Stomach (tissue), 9 donors: ENCODE measurements around the gene BRMS1. TPM values are rescaled to one million over a fixed set of nuclear protein-coding genes. Genes with fewer than 3 reads are reported as not detected.

Source experiments
- DNase-seq, 2 donors: peaks; one replicate each; pipeline versions ENCODE4 v3.0.0 to v3.0.0-alpha.2; 2013 to 2019
- H3K27ac ChIP-seq, 5 donors: fragments of 200-600 bp in 4 of 5; sonication (generic) in 4 of 5; one replicate each; pipeline ENCODE4 v1.5.1; 2013 to 2019; ENCODE audit warnings: mild to moderate bottlenecking in 1 of 5, moderate library complexity in 1 of 5
- H3K27me3 ChIP-seq, 3 donors: fragments of 200-600 bp; sonication (generic); one replicate each; pipeline ENCODE4 v1.5.1; 2017 to 2019; ENCODE audit warnings: mixed run types in 1 of 3
- H3K36me3 ChIP-seq, 4 donors: fragments of 200-600 bp; sonication (generic); 1 replicate in 3 of 4; 2 replicates in 1 of 4; pipeline ENCODE4 v1.5.1; 2016 to 2019
- H3K4me1 ChIP-seq, 4 donors: fragments of 200-600 bp; sonication (generic); one replicate each; pipeline ENCODE4 v1.5.1; 2016 to 2019
- H3K4me3 ChIP-seq, 4 donors: fragments of 200-600 bp; sonication (generic) in 3 of 4; one replicate each; pipeline ENCODE4 v1.5.1; 2016 to 2019; ENCODE audit warnings: mild to moderate bottlenecking in 1 of 4
- H3K9me3 ChIP-seq, 4 donors: fragments of 200-600 bp; sonication (generic); one replicate each; pipeline ENCODE4 v1.5.1; 2016 to 2019
- CTCF ChIP-seq, 7 experiments: fragments of 450-650 bp in 4 of 7; fragments of 200-600 bp in 3 of 7; sonication (generic) in 3 of 7; IDR thresholded peaks; one replicate each; pipeline ENCODE4 v1.5.1; 2016 to 2019; ENCODE audit warnings: antibody characterized with exemption in 7 of 7, control low read depth in 2 of 7, mild to moderate bottlenecking in 1 of 7
- EP300 ChIP-seq: sonication (generic); formaldehyde crosslinking; IDR thresholded peaks from one replicate; pipeline ENCODE4 v1.6.1; 2017; ENCODE audit warnings: antibody characterized with exemption
- POLR2A ChIP-seq, 4 donors: fragments of 450-650 bp; IDR thresholded peaks; one replicate each; pipeline ENCODE4 v1.6.1; 2016; ENCODE audit warnings: antibody characterized with exemption in 4 of 4, control low read depth in 2 of 4, mild to moderate bottlenecking in 1 of 4, moderate library complexity in 1 of 4
- POLR2AphosphoS5 ChIP-seq, 3 donors: sonication (generic); formaldehyde crosslinking; IDR thresholded peaks; one replicate each; pipeline ENCODE4 v1.6.1; 2016; ENCODE audit warnings: antibody characterized with exemption in 3 of 3
- WGBS, 5 donors: extraction: QIAGEN DNeasy Blood & Tissue Kit in 3 of 5; methylation state at CpG; one replicate each; pipeline versions ENCODE4 v1.1.5 to v1.1.7; 2013 to 2018; 5-methylcytosine and 5-hydroxymethylcytosine counted together
- intact Hi-C: fragments of 100-400 bp; cut with DNase I; formaldehyde crosslinking; loops from one replicate; pipeline ENCODE4 v1.15.1; 2023; ENCODE audit warnings: low total_unique reads
- polyA plus RNA-seq, 3 donors: library from polyadenylated mRNA; stranded (reverse); fragments of 200-250 nt; gene quantifications; one replicate each; pipeline ENCODE4 v1.2.3, GENCODE V29; 2013
- total RNA-seq, 5 donors: library from RNA; depleted of rRNA; stranded (reverse); fragments of >200 nt; gene quantifications; one replicate each; pipeline versions ENCODE4 v1.1.0 to v1.2.3, GENCODE V29; 2014 to 2016
- donor health status: healthy with polysubstance abuse.
- donor health status: Bipolar disorder and iron deficiency.
- donor health status: healthy.

The BRMS1 gene
- total and polyA plus RNA-seq, 8 donors = 14.6 to 105 (median 62.1) TPM

- Histone ChIP-seq H3K27me3 (no peaks in the 10 kb centered on the region), H3K4me1 (peaks cover 30 to 52% (median 41%) of the 10 kb centered on the region in 4 donors), H3K4me3 (no peak overlapping the region), H3K27ac (peak overlapping the region in 2 of 5 donors; percentile 79 to 88), H3K9me3 (no peaks in the 10 kb centered on the region), H3K36me3 (peaks cover 48 to 71% (median 66%) of the 10 kb centered on the region in 4 donors)
- intact Hi-C loops = no loop called here
- WGBS, 5 donors = 79 to 83% (median 81%) methylated on average over 15 to 17 of the region's 17 CpGs
- no peak for DNase-seq
- TF ChIP-seq POLR2AphosphoS5 (IDR thresholded peaks at IDR 0.05) (no peak), CTCF (IDR thresholded peaks at IDR 0.05) (no peak), POLR2A (IDR thresholded peaks at IDR 0.05) (no peak), EP300 (no peak)
These were observed 6.4 kb downstream of the BRMS1 start for GRCh38 chr11:66338276-66339161.

- no peak for DNase-seq
- Histone ChIP-seq H3K36me3 (peaks cover 44 to 79% (median 73%) of the 10 kb centered on the region in 4 donors), H3K4me3 (peak overlapping the region in 1 of 4 donors; percentile 73), H3K9me3 (no peaks in the 10 kb centered on the region), H3K27me3 (no peaks in the 10 kb centered on the region), H3K4me1 (peaks cover 23 to 41% (median 34%) of the 10 kb centered on the region in 4 donors), H3K27ac (peak overlapping the region; percentile 78 to 88 (median 85))
- TF ChIP-seq POLR2A (IDR thresholded peaks at IDR 0.05) = no peak
- TF ChIP-seq POLR2AphosphoS5 (IDR thresholded peaks at IDR 0.05) = no peak
- no peak for TF ChIP-seq CTCF (IDR thresholded peaks at IDR 0.05)
- no peak for TF ChIP-seq EP300
- WGBS, 5 donors = 48 to 63% (median 54%) methylated on average over 8 to 18 of the region's 18 CpGs
- intact Hi-C loops = no loop called here
These were observed 7.6 kb downstream of the BRMS1 start for GRCh38 chr11:66337103-66337899.

GRCh38 chr11:66336234-66337102 lies 8.4 kb downstream of the BRMS1 start, which contains the start of gene RIN1:
Gene RIN1, minus strand, starts transcription at chr11:66336434. Its CDS starts 32 bp downstream, at chr11:66336402.
- peak within 1 kb of the TSS; percentile 78 to 88 (median 85) for H3K27ac ChIP-seq
- TF ChIP-seq CTCF (IDR thresholded peaks at IDR 0.05) = peak in 1 of 7 experiments; percentile 13
- TF ChIP-seq POLR2AphosphoS5 (IDR thresholded peaks at IDR 0.05) = peak in 2 of 3 donors; percentile 72 to 77
- no peak for TF ChIP-seq EP300
- peak; percentile 75 to 85 for DNase-seq
- 6 to 11% (median 7%) methylated on average over 11 to 22 of the region's 22 CpGs for WGBS, 5 donors
- intact Hi-C loops = no loop called here
- no peaks in the 10 kb centered on the region for H3K9me3 ChIP-seq
- H3K4me1 ChIP-seq = peaks cover 23 to 41% (median 34%) of the 10 kb centered on the region in 4 donors
- no peaks in the 10 kb centered on the region for H3K27me3 ChIP-seq
- H3K4me3 ChIP-seq = peak within 1 kb of the TSS; percentile 46 to 73 (median 62)
- peaks cover 41 to 79% (median 73%) of the 10 kb centered on the region in 4 donors for H3K36me3 ChIP-seq
